Ishikawa (cell line): ENCODE data around the gene SMAD7.

Source experiments
- CREB1 ChIP-seq: IDR thresholded peaks from 2 replicates; pipeline ENCODE4 v1.6.1; 2012; ENCODE audit warnings: low read depth
- EP300 ChIP-seq: IDR thresholded peaks from 2 replicates; pipeline ENCODE4 v1.6.1; 2012; ENCODE audit warnings: borderline replicate concordance
- NFIC ChIP-seq: IDR thresholded peaks from 2 replicates; pipeline ENCODE4 v1.6.1; 2012
- RAD21 ChIP-seq: IDR thresholded peaks from 2 replicates; pipeline ENCODE4 v1.6.1; 2012; ENCODE audit warnings: low read depth
- REST ChIP-seq: IDR thresholded peaks from 2 replicates; pipeline ENCODE4 v1.6.1; 2012; ENCODE audit warnings: low read depth, mild to moderate bottlenecking
- TAF1 ChIP-seq: IDR thresholded peaks from 2 replicates; pipeline ENCODE4 v1.6.1; 2012; ENCODE audit warnings: low read depth, mild to moderate bottlenecking
- TCF12 ChIP-seq: IDR thresholded peaks from 2 replicates; pipeline ENCODE4 v1.6.1; 2012; ENCODE audit warnings: low read depth
- TEAD4 ChIP-seq: IDR thresholded peaks from 2 replicates; pipeline ENCODE4 v1.6.1; 2012
- ZBTB7A ChIP-seq: IDR thresholded peaks from 2 replicates; pipeline ENCODE4 v1.6.1; 2012; ENCODE audit warnings: low read depth

GRCh38 chr18:48933578-48934414 is 17.0 kb downstream of the SMAD7 start:
- TF ChIP-seq EP300 (no peak), CREB1 (no peak), NFIC (no peak), REST (no peak), TAF1 (no peak), RAD21 (no peak), TEAD4 (no peak), ZBTB7A (no peak), TCF12 (no peak)
